ENCODE measurements around the gene KCNC4. TPM values are rescaled to one million over a fixed set of nuclear protein-coding genes. Genes with fewer than 3 reads are reported as not detected.

The KCNC4 gene
- polyA plus RNA-seq: 1 to 10 TPM; 3.7 to 4.9 (median 4.3) TPM

GRCh38 chr1:110209715-110210603 lies at the start of gene KCNC4:
Gene KCNC4 (plus strand): TSS chr1:110210314. CDS start chr1:110211500, 1,186 bp downstream.
- no peak within 1 kb of the TSS for H3K27ac ChIP-seq (ENCODE audit: low read depth, low read length)
- WGBS, 3 donors: 3 to 4% (median 3%) methylated on average over 40 to 98 of the region's 103 CpGs

- WGBS, 3 donors: 59 to 64% (median 59%) methylated on average over 10 of the region's 10 CpGs
- H3K27ac ChIP-seq (ENCODE audit: low read depth, low read length): no peak overlapping the region
These were observed 49.5 kb upstream of the KCNC4 start for GRCh38 chr1:110160538-110161100.

- 82 to 91% (median 91%) methylated on average over 3 of the region's 3 CpGs for WGBS, 3 donors
- no peak overlapping the region for H3K27ac ChIP-seq (ENCODE audit: low read depth, low read length)
These were observed 48.9 kb upstream of the KCNC4 start for GRCh38 chr1:110161165-110161564.

- no peak overlapping the region for H3K27ac ChIP-seq (ENCODE audit: low read depth, low read length)
- 74 to 87% (median 85%) methylated on average over 11 of the region's 11 CpGs for WGBS, 3 donors
These were observed 48.3 kb upstream of the KCNC4 start for GRCh38 chr1:110161849-110162248.

- H3K27ac ChIP-seq (ENCODE audit: low read depth, low read length): no peak overlapping the region
- 41 to 55% (median 53%) methylated on average over 7 of the region's 7 CpGs for WGBS, 3 donors
These were observed 46.5 kb upstream of the KCNC4 start for GRCh38 chr1:110163591-110163990.

- WGBS, 3 donors: 38 to 60% (median 58%) methylated on average over 10 of the region's 10 CpGs
These were observed 45.3 kb upstream of the KCNC4 start for GRCh38 chr1:110164725-110165350.

GRCh38 chr1:110165761-110166231 lies 44.3 kb upstream of the KCNC4 start:
- H3K27ac ChIP-seq (ENCODE audit: low read depth, low read length): no peak overlapping the region
- 56 to 75% (median 60%) methylated on average over 6 of the region's 6 CpGs for WGBS, 3 donors

More at GRCh38 chr1:110164725-110165350, 45.3 kb upstream of the KCNC4 start:
- no peak overlapping the region for H3K27ac ChIP-seq (ENCODE audit: low read depth, low read length)

- WGBS, 3 donors: 77 to 89% (median 88%) methylated on average over 11 of the region's 11 CpGs
- no peak overlapping the region for H3K27ac ChIP-seq (ENCODE audit: low read depth, low read length)
These were observed 43.3 kb upstream of the KCNC4 start for GRCh38 chr1:110166861-110167260.

- no peak overlapping the region for H3K27ac ChIP-seq (ENCODE audit: low read depth, low read length)
- whole genome bisulfite sequencing, 3 donors: 65 to 71% (median 65%) methylated on average over 13 of the region's 13 CpGs
These were observed 39.1 kb upstream of the KCNC4 start for GRCh38 chr1:110170766-110171733.

- 89 to 91% (median 91%) methylated on average over 10 of the region's 10 CpGs for WGBS, 3 donors
- H3K27ac ChIP-seq (ENCODE audit: low read depth, low read length): no peak overlapping the region
These were observed 38.1 kb upstream of the KCNC4 start for GRCh38 chr1:110172001-110172400.

- WGBS, 3 donors: 61 to 73% (median 63%) methylated on average over 15 of the region's 15 CpGs
- H3K27ac ChIP-seq (ENCODE audit: low read depth, low read length): no peak overlapping the region
These were observed 36.5 kb upstream of the KCNC4 start for GRCh38 chr1:110173466-110174105.

- WGBS, 3 donors: 66 to 74% (median 72%) methylated on average over 2 of the region's 2 CpGs
- no peak overlapping the region for H3K27ac ChIP-seq (ENCODE audit: low read depth, low read length)
These were observed 35.2 kb upstream of the KCNC4 start for GRCh38 chr1:110174961-110175360.

- no peak overlapping the region for H3K27ac ChIP-seq (ENCODE audit: low read depth, low read length)
- 43 to 48% (median 44%) methylated on average over 9 of the region's 9 CpGs for WGBS, 3 donors
These were observed 33.7 kb upstream of the KCNC4 start for GRCh38 chr1:110176299-110176956.

GRCh38 chr1:110177775-110178174 lies 32.3 kb upstream of the KCNC4 start:
- no peak overlapping the region for H3K27ac ChIP-seq (ENCODE audit: low read depth, low read length)
- 50 to 63% (median 51%) methylated on average over 4 of the region's 4 CpGs for WGBS, 3 donors

GRCh38 chr1:110183642-110184167 lies 26.4 kb upstream of the KCNC4 start:
- H3K27ac ChIP-seq (ENCODE audit: low read depth, low read length): no peak overlapping the region
- WGBS, 3 donors: 80 to 85% (median 83%) methylated on average over 12 of the region's 12 CpGs

- no peak overlapping the region for H3K27ac ChIP-seq (ENCODE audit: low read depth, low read length)
- WGBS, 3 donors: 56 to 60% (median 56%) methylated on average over 5 of the region's 5 CpGs
These were observed 25.7 kb upstream of the KCNC4 start for GRCh38 chr1:110184446-110184845.

GRCh38 chr1:110185181-110185580 lies 24.9 kb upstream of the KCNC4 start:
- no peak overlapping the region for H3K27ac ChIP-seq (ENCODE audit: low read depth, low read length)
- 52 to 73% (median 69%) methylated on average over 10 of the region's 10 CpGs for WGBS, 3 donors
